Measurements from ENCODE around the gene WDCP.

GRCh38 chr2:23993736-23994269, 53.4 kb downstream of the WDCP start:
- TF ChIP-seq SIN3A (IDR thresholded peaks at IDR 0.05; ENCODE audit: borderline replicate concordance, insufficient read depth, low read length) (no peak), POLR2AphosphoS5 (IDR thresholded peaks at IDR 0.05; ENCODE audit: low read depth, low read length) (no peak), REST (IDR thresholded peaks at IDR 0.05; ENCODE audit: insufficient read depth in 1 of 2, low read depth in 2 of 2, low read length in 2 of 2) (no peak)

All from PFSK-1 (cell line).